ENCODE results near the gene FAT1.

The FAT1 gene

DNA sequence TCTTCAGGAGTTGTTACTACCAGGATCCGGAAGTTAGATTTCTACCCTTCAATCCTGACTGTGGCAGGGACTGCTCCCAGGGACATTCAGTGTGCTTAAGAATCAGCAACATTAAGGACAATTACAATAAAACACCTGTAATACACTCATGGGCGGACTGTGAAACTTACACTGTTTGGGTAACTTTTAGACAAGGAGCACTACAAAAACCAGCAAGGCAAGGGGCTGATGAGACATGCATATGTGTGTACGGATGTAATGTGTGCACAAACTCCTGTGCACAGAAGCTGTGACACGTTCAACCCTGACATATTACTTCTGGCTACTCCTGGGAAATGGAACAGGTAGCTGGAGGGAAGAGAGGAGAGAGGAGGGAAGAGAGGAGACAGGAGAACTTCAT, 75.8 kb downstream of the FAT1 start:
- Histone ChIP-seq H4K8ac (ENCODE audit: low read depth, low read length) (no peak overlapping the region), H3K79me1 (ENCODE audit: low read depth, low read length) (peaks cover 5% of the 10 kb centered on the region)
- no CpG with 5 or more reads among the region's 4 CpGs for WGBS, 2 donors (ENCODE audit: extremely low coverage in 2 of 2, insufficient read length in 2 of 2, insufficient replicate concordance in 1 of 2)

DNA sequence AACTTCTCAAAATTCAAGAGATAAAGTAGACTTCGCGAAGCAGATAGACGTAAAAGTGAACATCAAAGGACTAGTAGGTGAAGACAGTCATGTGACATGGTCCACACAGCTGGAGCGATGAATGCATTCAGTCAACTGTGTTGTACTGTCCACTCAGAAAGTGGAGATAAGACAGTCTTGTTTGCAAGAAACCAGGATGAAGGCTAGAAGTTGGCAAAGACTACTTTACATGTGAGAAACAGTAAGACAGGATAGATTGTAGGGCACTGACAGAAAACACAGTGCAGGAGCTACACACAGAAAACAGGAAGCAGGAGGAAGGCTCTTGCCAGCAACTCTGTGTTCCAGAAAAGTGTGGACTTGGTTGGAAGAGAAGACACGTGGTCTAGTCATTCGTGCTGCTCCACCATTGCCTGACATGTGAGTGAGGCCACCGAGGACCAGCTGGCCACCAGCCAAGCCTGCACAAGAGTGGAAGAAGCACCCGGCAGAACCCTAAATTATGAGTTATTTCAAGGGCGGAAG, 78.9 kb downstream of the FAT1 start:
- no peak overlapping the region for H2AFZ ChIP-seq (ENCODE audit: low read length)
- H3K18ac ChIP-seq (ENCODE audit: low read length): no peak overlapping the region
- no peaks in the 10 kb centered on the region for H3K9me3 ChIP-seq (replicated peaks in 1 of 2; ENCODE audit: control insufficient read depth in 2 of 2, insufficient read depth in 1 of 2, low read depth in 1 of 2, low read length in 2 of 2)
- H3K14ac ChIP-seq (ENCODE audit: low read length): no peak overlapping the region
- no peak overlapping the region for H2BK12ac ChIP-seq (ENCODE audit: low read length)
- H3K4me3 ChIP-seq (ENCODE audit: low read length in 2 of 2): no peak overlapping the region
- H3K36me3 ChIP-seq (replicated peaks in 1 of 2; ENCODE audit: control insufficient read depth in 2 of 2, insufficient read depth in 2 of 2, low read length in 2 of 2): peaks cover 4 to 67% of the 10 kb centered on the region in 2 donors
- no peak overlapping the region for H3K4ac ChIP-seq (ENCODE audit: low read length)
- H3K4me1 ChIP-seq (ENCODE audit: control insufficient read depth in 2 of 2, insufficient read depth in 1 of 2, low read depth in 1 of 2, low read length in 2 of 2): no peaks in the 10 kb centered on the region
- H2AK5ac ChIP-seq (ENCODE audit: low read depth, low read length): no peak overlapping the region
- H3K23ac ChIP-seq (ENCODE audit: low read depth, low read length, poor library complexity): no peak overlapping the region
- H2BK120ac ChIP-seq (ENCODE audit: low read depth, low read length): no peak overlapping the region
- DNase-seq (ENCODE audit: low spot score): no peak
- H2BK15ac ChIP-seq (ENCODE audit: low read length): no peak overlapping the region
- no peaks in the 10 kb centered on the region for H3K27me3 ChIP-seq (ENCODE audit: control insufficient read depth in 3 of 3, insufficient read depth in 3 of 3, low read depth in 1 of 3, low read length in 3 of 3)
- no CpG with 5 or more reads among the region's 9 CpGs for WGBS, 2 donors (ENCODE audit: extremely low coverage in 2 of 2, insufficient read length in 2 of 2, insufficient replicate concordance in 1 of 2)
- H4K91ac ChIP-seq (ENCODE audit: low read depth, low read length, poor library complexity): no peak overlapping the region
- H3K27ac ChIP-seq (replicated peaks; ENCODE audit: low read length): no peak overlapping the region
- peaks cover 5% of the 10 kb centered on the region for H3K79me1 ChIP-seq (ENCODE audit: low read depth, low read length)
- H3K9ac ChIP-seq (ENCODE audit: low read depth, low read length, poor library complexity): no peak overlapping the region
- H3K4me2 ChIP-seq (ENCODE audit: insufficient read depth, low read length, poor library complexity, severe bottlenecking): no peak overlapping the region
- no peak overlapping the region for H2BK5ac ChIP-seq (ENCODE audit: low read length)
- no peak overlapping the region for H4K8ac ChIP-seq (ENCODE audit: low read depth, low read length)

More for the DNA sequence above, 75.8 kb downstream of the FAT1 start:
- Histone ChIP-seq H3K36me3 (replicated peaks in 1 of 2; ENCODE audit: control insufficient read depth in 2 of 2, insufficient read depth in 2 of 2, low read length in 2 of 2) (peaks cover 7 to 67% of the 10 kb centered on the region in 2 donors), H2AFZ (ENCODE audit: low read length) (no peak overlapping the region), H3K9me3 (replicated peaks in 1 of 2; ENCODE audit: control insufficient read depth in 2 of 2, insufficient read depth in 1 of 2, low read depth in 1 of 2, low read length in 2 of 2) (peaks cover 3 to 10% of the 10 kb centered on the region in 2 donors), H2AK5ac (ENCODE audit: low read depth, low read length) (no peak overlapping the region), H3K14ac (ENCODE audit: low read length) (no peak overlapping the region), H2BK5ac (ENCODE audit: low read length) (no peak overlapping the region), H3K4me3 (ENCODE audit: low read length in 2 of 2) (no peak overlapping the region), H3K4me2 (ENCODE audit: insufficient read depth, low read length, poor library complexity, severe bottlenecking) (no peak overlapping the region), H3K4ac (ENCODE audit: low read length) (no peak overlapping the region), H2BK120ac (ENCODE audit: low read depth, low read length) (no peak overlapping the region), H3K27ac (replicated peaks; ENCODE audit: low read length) (no peak overlapping the region), H3K4me1 (ENCODE audit: control insufficient read depth in 2 of 2, insufficient read depth in 1 of 2, low read depth in 1 of 2, low read length in 2 of 2) (peaks cover 0 to 5% of the 10 kb centered on the region in 2 donors), H3K9ac (ENCODE audit: low read depth, low read length, poor library complexity) (no peak overlapping the region), H2BK15ac (ENCODE audit: low read length) (no peak overlapping the region), H4K91ac (ENCODE audit: low read depth, low read length, poor library complexity) (no peak overlapping the region), H3K27me3 (ENCODE audit: control insufficient read depth in 3 of 3, insufficient read depth in 3 of 3, low read depth in 1 of 3, low read length in 3 of 3) (no peaks in the 10 kb centered on the region), H3K18ac (ENCODE audit: low read length) (no peak overlapping the region), H3K23ac (ENCODE audit: low read depth, low read length, poor library complexity) (no peak overlapping the region), H2BK12ac (ENCODE audit: low read length) (no peak overlapping the region)
- DNase-seq (ENCODE audit: low spot score): no peak

DNA sequence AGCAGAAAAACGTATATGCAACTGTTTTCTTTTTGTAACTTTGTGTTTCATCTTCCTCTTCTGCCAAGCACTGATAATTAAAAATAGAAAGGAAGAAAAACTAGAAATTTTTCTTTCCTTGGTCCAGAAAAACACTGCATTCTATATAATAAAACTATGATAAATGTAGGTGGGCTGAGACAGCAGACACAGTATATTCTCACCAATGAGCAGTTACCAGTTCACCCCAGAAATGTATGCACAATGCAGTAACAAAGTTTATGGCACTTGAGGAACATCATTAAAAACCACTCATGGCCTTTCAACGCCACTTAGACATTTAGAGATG, 79.4 kb downstream of the FAT1 start:
- Histone ChIP-seq H3K23ac (ENCODE audit: low read depth, low read length, poor library complexity) (no peak overlapping the region), H2BK12ac (ENCODE audit: low read length) (no peak overlapping the region), H3K4me3 (ENCODE audit: low read length in 2 of 2) (no peak overlapping the region), H4K91ac (ENCODE audit: low read depth, low read length, poor library complexity) (no peak overlapping the region), H2BK120ac (ENCODE audit: low read depth, low read length) (no peak overlapping the region), H4K8ac (ENCODE audit: low read depth, low read length) (no peak overlapping the region), H3K4me1 (ENCODE audit: control insufficient read depth in 2 of 2, insufficient read depth in 1 of 2, low read depth in 1 of 2, low read length in 2 of 2) (no peaks in the 10 kb centered on the region), H3K14ac (ENCODE audit: low read length) (no peak overlapping the region), H3K4me2 (ENCODE audit: insufficient read depth, low read length, poor library complexity, severe bottlenecking) (no peak overlapping the region), H3K27ac (replicated peaks; ENCODE audit: low read length) (no peak overlapping the region), H3K4ac (ENCODE audit: low read length) (no peak overlapping the region), H3K27me3 (ENCODE audit: control insufficient read depth in 3 of 3, insufficient read depth in 3 of 3, low read depth in 1 of 3, low read length in 3 of 3) (no peaks in the 10 kb centered on the region), H3K18ac (ENCODE audit: low read length) (no peak overlapping the region), H2AFZ (ENCODE audit: low read length) (no peak overlapping the region), H3K79me1 (ENCODE audit: low read depth, low read length) (peaks cover 5% of the 10 kb centered on the region), H2BK15ac (ENCODE audit: low read length) (no peak overlapping the region), H3K9ac (ENCODE audit: low read depth, low read length, poor library complexity) (no peak overlapping the region), H3K9me3 (replicated peaks in 1 of 2; ENCODE audit: control insufficient read depth in 2 of 2, insufficient read depth in 1 of 2, low read depth in 1 of 2, low read length in 2 of 2) (no peaks in the 10 kb centered on the region), H3K36me3 (replicated peaks in 1 of 2; ENCODE audit: control insufficient read depth in 2 of 2, insufficient read depth in 2 of 2, low read length in 2 of 2) (peaks cover 3 to 67% of the 10 kb centered on the region in 2 donors), H2BK5ac (ENCODE audit: low read length) (no peak overlapping the region), H2AK5ac (ENCODE audit: low read depth, low read length) (no peak overlapping the region)
- no peak for DNase-seq (ENCODE audit: low spot score)
- WGBS, 2 donors (ENCODE audit: extremely low coverage in 2 of 2, insufficient read length in 2 of 2, insufficient replicate concordance in 1 of 2): no CpG with 5 or more reads among the region's 2 CpGs

- WGBS, 2 donors (ENCODE audit: extremely low coverage in 2 of 2, insufficient read length in 2 of 2, insufficient replicate concordance in 1 of 2): no CpG with 5 or more reads among the region's 14 CpGs
- Histone ChIP-seq H2BK15ac (ENCODE audit: low read length) (no peak overlapping the region), H2AFZ (ENCODE audit: low read length) (no peak overlapping the region), H3K36me3 (replicated peaks in 1 of 2; ENCODE audit: control insufficient read depth in 2 of 2, insufficient read depth in 2 of 2, low read length in 2 of 2) (peaks cover 4 to 67% of the 10 kb centered on the region in 2 donors), H3K27ac (replicated peaks; ENCODE audit: low read length) (no peak overlapping the region), H3K9ac (ENCODE audit: low read depth, low read length, poor library complexity) (no peak overlapping the region), H2BK120ac (ENCODE audit: low read depth, low read length) (no peak overlapping the region), H3K4me3 (ENCODE audit: low read length in 2 of 2) (no peak overlapping the region), H3K27me3 (ENCODE audit: control insufficient read depth in 3 of 3, insufficient read depth in 3 of 3, low read depth in 1 of 3, low read length in 3 of 3) (no peaks in the 10 kb centered on the region), H2BK12ac (ENCODE audit: low read length) (no peak overlapping the region), H2AK5ac (ENCODE audit: low read depth, low read length) (no peak overlapping the region), H3K18ac (ENCODE audit: low read length) (no peak overlapping the region), H3K4ac (ENCODE audit: low read length) (no peak overlapping the region), H4K91ac (ENCODE audit: low read depth, low read length, poor library complexity) (no peak overlapping the region), H3K23ac (ENCODE audit: low read depth, low read length, poor library complexity) (no peak overlapping the region), H3K4me2 (ENCODE audit: insufficient read depth, low read length, poor library complexity, severe bottlenecking) (no peak overlapping the region), H4K8ac (ENCODE audit: low read depth, low read length) (no peak overlapping the region), H2BK5ac (ENCODE audit: low read length) (no peak overlapping the region), H3K9me3 (replicated peaks in 1 of 2; ENCODE audit: control insufficient read depth in 2 of 2, insufficient read depth in 1 of 2, low read depth in 1 of 2, low read length in 2 of 2) (no peaks in the 10 kb centered on the region), H3K79me1 (ENCODE audit: low read depth, low read length) (peaks cover 6% of the 10 kb centered on the region), H3K4me1 (ENCODE audit: control insufficient read depth in 2 of 2, insufficient read depth in 1 of 2, low read depth in 1 of 2, low read length in 2 of 2) (no peaks in the 10 kb centered on the region), H3K14ac (ENCODE audit: low read length) (no peak overlapping the region)
- DNase-seq (ENCODE audit: low spot score): no peak
Observed at GRCh38 chr4:186643501-186644310, 80.0 kb downstream of the FAT1 start.
